T-helper 1 cell treated with Interleukin-12 subunit alpha and Interleukin-12 subunit beta and Interleukin-4 antibody, amounts not matched to agents 30 μg/mL and 1 μg/mL, for 36 hours (primary cell): Measurements from ENCODE around the gene LANCL2.

ENCODE experiments used
- H3K27ac Mint-ChIP-seq: one replicate; pipeline ENCODE4 v1.8.0; 2021; ENCODE audit warnings: mild to moderate bottlenecking, mixed read lengths
- H3K27me3 Mint-ChIP-seq: one replicate; pipeline ENCODE4 v1.8.0; 2021; ENCODE audit warnings: low read depth, mixed read lengths
- H3K36me3 Mint-ChIP-seq: one replicate; pipeline ENCODE4 v1.8.0; 2021; ENCODE audit warnings: low read depth, mixed read lengths
- H3K4me1 Mint-ChIP-seq: one replicate; pipeline ENCODE4 v1.8.0; 2021; ENCODE audit warnings: low read depth, mixed read lengths
- H3K4me3 Mint-ChIP-seq: one replicate; pipeline ENCODE4 v1.8.0; 2021; ENCODE audit warnings: mild to moderate bottlenecking, moderate library complexity, mixed read lengths
- H3K9me3 Mint-ChIP-seq: one replicate; pipeline ENCODE4 v1.8.0; 2021; ENCODE audit warnings: mixed read lengths

Gene LANCL2

GRCh38 chr7:55431898-55432297 lies 66.8 kb downstream of the LANCL2 start:
- H3K4me1 Mint-ChIP-seq = peaks cover 24% of the 10 kb centered on the region
- H3K9me3 Mint-ChIP-seq = no peaks in the 10 kb centered on the region
- no peak overlapping the region for H3K27ac Mint-ChIP-seq

GRCh38 chr7:55432506-55432905 lies 67.4 kb downstream of the LANCL2 start:
- no peak overlapping the region for H3K27ac Mint-ChIP-seq
- no peaks in the 10 kb centered on the region for H3K9me3 Mint-ChIP-seq
- H3K36me3 Mint-ChIP-seq = peaks cover 2% of the 10 kb centered on the region
- H3K27me3 Mint-ChIP-seq = no peaks in the 10 kb centered on the region
- H3K4me1 Mint-ChIP-seq = peaks cover 21% of the 10 kb centered on the region
- no peak overlapping the region for H3K4me3 Mint-ChIP-seq

More at GRCh38 chr7:55431898-55432297, 66.8 kb downstream of the LANCL2 start:
- H3K4me3 Mint-ChIP-seq = no peak overlapping the region
- no peaks in the 10 kb centered on the region for H3K27me3 Mint-ChIP-seq
- peaks cover 2% of the 10 kb centered on the region for H3K36me3 Mint-ChIP-seq

GRCh38 chr7:55432939-55433784 lies 68.0 kb downstream of the LANCL2 start:
- H3K4me3 Mint-ChIP-seq = no peak overlapping the region
- peaks cover 2% of the 10 kb centered on the region for H3K36me3 Mint-ChIP-seq
- peaks cover 21% of the 10 kb centered on the region for H3K4me1 Mint-ChIP-seq
- H3K27ac Mint-ChIP-seq = no peak overlapping the region
- no peaks in the 10 kb centered on the region for H3K9me3 Mint-ChIP-seq
- no peaks in the 10 kb centered on the region for H3K27me3 Mint-ChIP-seq

GRCh38 chr7:55435466-55435865 lies 70.3 kb downstream of the LANCL2 start:
- H3K27ac Mint-ChIP-seq = no peak overlapping the region
- no peaks in the 10 kb centered on the region for H3K27me3 Mint-ChIP-seq
- peaks cover 6% of the 10 kb centered on the region for H3K36me3 Mint-ChIP-seq
- H3K4me1 Mint-ChIP-seq = peaks cover 40% of the 10 kb centered on the region
- no peaks in the 10 kb centered on the region for H3K9me3 Mint-ChIP-seq
- no peak overlapping the region for H3K4me3 Mint-ChIP-seq

- Mint-ChIP-seq H3K4me3 (no peak overlapping the region), H3K27me3 (no peaks in the 10 kb centered on the region), H3K9me3 (no peaks in the 10 kb centered on the region), H3K4me1 (peaks cover 41% of the 10 kb centered on the region), H3K36me3 (peaks cover 5% of the 10 kb centered on the region), H3K27ac (peak overlapping the region; percentile 16)
These were observed 71.3 kb downstream of the LANCL2 start for GRCh38 chr7:55436457-55436856.

GRCh38 chr7:55437375-55437774 lies 72.2 kb downstream of the LANCL2 start:
- Mint-ChIP-seq H3K27ac (no peak overlapping the region), H3K9me3 (no peaks in the 10 kb centered on the region), H3K4me1 (peaks cover 44% of the 10 kb centered on the region)

GRCh38 chr7:55438085-55438756 lies 73.1 kb downstream of the LANCL2 start:
- H3K9me3 Mint-ChIP-seq = no peaks in the 10 kb centered on the region
- H3K4me1 Mint-ChIP-seq = peaks cover 37% of the 10 kb centered on the region
- peak overlapping the region; percentile 4 for H3K27ac Mint-ChIP-seq
- no peak overlapping the region for H3K4me3 Mint-ChIP-seq
- H3K36me3 Mint-ChIP-seq = peaks cover 4% of the 10 kb centered on the region
- H3K27me3 Mint-ChIP-seq = no peaks in the 10 kb centered on the region

More at GRCh38 chr7:55437375-55437774, 72.2 kb downstream of the LANCL2 start:
- Mint-ChIP-seq H3K36me3 (peaks cover 4% of the 10 kb centered on the region), H3K4me3 (no peak overlapping the region), H3K27me3 (no peaks in the 10 kb centered on the region)

- Mint-ChIP-seq H3K9me3 (no peaks in the 10 kb centered on the region), H3K27me3 (no peaks in the 10 kb centered on the region), H3K4me1 (peaks cover 31% of the 10 kb centered on the region), H3K4me3 (peak overlapping the region; percentile 3), H3K36me3 (peaks cover 4% of the 10 kb centered on the region), H3K27ac (peak overlapping the region; percentile 1)
These were observed 73.8 kb downstream of the LANCL2 start for GRCh38 chr7:55438757-55439525.

GRCh38 chr7:55439627-55440026 lies 74.5 kb downstream of the LANCL2 start:
- H3K4me1 Mint-ChIP-seq = peaks cover 31% of the 10 kb centered on the region
- no peaks in the 10 kb centered on the region for H3K27me3 Mint-ChIP-seq
- H3K4me3 Mint-ChIP-seq = no peak overlapping the region
- H3K36me3 Mint-ChIP-seq = peaks cover 4% of the 10 kb centered on the region
- no peak overlapping the region for H3K27ac Mint-ChIP-seq
- H3K9me3 Mint-ChIP-seq = no peaks in the 10 kb centered on the region

GRCh38 chr7:55440040-55440690 lies 75.0 kb downstream of the LANCL2 start:
- Mint-ChIP-seq H3K27ac (peak overlapping the region; percentile 9), H3K4me3 (no peak overlapping the region), H3K9me3 (no peaks in the 10 kb centered on the region), H3K4me1 (peaks cover 34% of the 10 kb centered on the region), H3K36me3 (peaks cover 7% of the 10 kb centered on the region), H3K27me3 (no peaks in the 10 kb centered on the region)

GRCh38 chr7:55441002-55441401 lies 75.9 kb downstream of the LANCL2 start:
- peaks cover 10% of the 10 kb centered on the region for H3K36me3 Mint-ChIP-seq
- H3K27ac Mint-ChIP-seq = no peak overlapping the region
- no peaks in the 10 kb centered on the region for H3K9me3 Mint-ChIP-seq
- H3K27me3 Mint-ChIP-seq = no peaks in the 10 kb centered on the region
- peaks cover 35% of the 10 kb centered on the region for H3K4me1 Mint-ChIP-seq
- no peak overlapping the region for H3K4me3 Mint-ChIP-seq

- Mint-ChIP-seq H3K27me3 (no peaks in the 10 kb centered on the region), H3K27ac (no peak overlapping the region), H3K36me3 (peaks cover 18% of the 10 kb centered on the region), H3K9me3 (no peaks in the 10 kb centered on the region), H3K4me3 (no peak overlapping the region), H3K4me1 (peaks cover 34% of the 10 kb centered on the region)
These were observed 76.8 kb downstream of the LANCL2 start for GRCh38 chr7:55441774-55442522.

- Mint-ChIP-seq H3K9me3 (no peaks in the 10 kb centered on the region), H3K4me1 (peaks cover 16% of the 10 kb centered on the region), H3K27me3 (no peaks in the 10 kb centered on the region), H3K36me3 (peaks cover 24% of the 10 kb centered on the region), H3K4me3 (no peak overlapping the region), H3K27ac (no peak overlapping the region)
These were observed 79.6 kb downstream of the LANCL2 start for GRCh38 chr7:55444786-55445185.
